GM21576 (cell line): ENCODE measurements around the gene MIEN1.
"Not testable (repeated sequence)": the region's sequence is repeated elsewhere in the genome, so short reads cannot be mapped to it uniquely, and the experiment has no call there.

Experiments
- ATAC-seq: cut with Tn5 transposase; IDR thresholded peaks from one replicate; pipeline ENCODE4 v1.9.1; 2021; ENCODE audit warnings: mild to moderate bottlenecking, moderate library complexity; ENCODE audit not compliant: unreplicated experiment

Gene MIEN1

DNA sequence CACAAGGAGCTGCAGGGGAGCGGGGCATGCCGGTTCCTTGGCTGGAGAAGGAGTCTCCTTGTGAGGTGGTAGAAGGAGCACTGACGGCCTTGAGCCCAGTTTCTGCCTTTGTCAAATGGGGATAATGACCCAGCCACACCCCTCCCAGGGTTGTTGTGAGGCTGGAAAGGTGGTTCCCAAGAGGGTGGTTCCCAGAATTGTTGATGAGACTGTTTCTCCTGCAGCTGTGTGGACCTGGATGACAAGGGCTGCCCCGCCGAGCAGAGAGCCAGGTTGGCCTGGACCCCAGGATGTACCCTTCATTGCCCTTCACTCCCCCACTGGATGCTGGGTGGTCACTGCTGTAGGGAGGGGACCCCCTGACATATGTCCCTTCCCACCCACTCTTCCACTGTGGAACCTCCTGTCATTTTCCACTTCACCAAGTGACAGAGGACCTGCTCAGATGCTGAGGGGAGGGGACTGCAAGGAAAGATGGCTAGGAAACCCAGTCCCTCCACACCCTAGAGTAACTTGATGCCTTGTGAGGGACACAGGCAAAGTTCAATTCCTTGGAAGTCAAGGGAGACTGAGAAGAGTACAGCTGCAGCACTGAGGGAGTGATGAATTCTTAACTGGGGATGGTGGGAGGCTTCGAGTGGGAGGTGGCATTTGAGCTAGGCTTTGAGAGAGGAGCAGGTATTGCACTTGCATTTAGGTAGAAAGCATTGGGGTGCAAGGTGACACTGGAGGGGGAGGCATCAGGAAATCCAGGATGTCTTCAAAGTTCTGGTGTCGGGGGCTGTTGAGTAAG is 10.6 kb downstream of the MIEN1 start:
- ATAC-seq = no peak

DNA sequence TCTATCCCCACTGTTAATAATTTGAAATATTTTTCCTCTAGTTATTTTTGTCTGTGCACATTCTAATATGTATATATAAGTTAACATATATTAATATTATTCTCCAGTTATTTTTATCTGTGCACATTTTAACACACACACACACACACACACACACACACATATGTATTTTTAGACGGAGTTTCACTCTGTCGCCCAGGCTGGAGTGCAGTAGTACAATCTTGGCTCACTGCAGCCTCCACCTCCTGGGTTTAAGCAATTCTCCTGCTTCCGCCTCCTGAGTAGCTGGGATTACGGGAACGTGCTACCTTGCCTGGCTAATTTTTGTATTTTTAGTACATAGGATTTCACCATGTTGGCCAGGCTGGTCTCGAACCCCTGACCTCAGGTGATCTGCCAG is 12.7 kb downstream of the MIEN1 start:
- no peak for ATAC-seq

DNA sequence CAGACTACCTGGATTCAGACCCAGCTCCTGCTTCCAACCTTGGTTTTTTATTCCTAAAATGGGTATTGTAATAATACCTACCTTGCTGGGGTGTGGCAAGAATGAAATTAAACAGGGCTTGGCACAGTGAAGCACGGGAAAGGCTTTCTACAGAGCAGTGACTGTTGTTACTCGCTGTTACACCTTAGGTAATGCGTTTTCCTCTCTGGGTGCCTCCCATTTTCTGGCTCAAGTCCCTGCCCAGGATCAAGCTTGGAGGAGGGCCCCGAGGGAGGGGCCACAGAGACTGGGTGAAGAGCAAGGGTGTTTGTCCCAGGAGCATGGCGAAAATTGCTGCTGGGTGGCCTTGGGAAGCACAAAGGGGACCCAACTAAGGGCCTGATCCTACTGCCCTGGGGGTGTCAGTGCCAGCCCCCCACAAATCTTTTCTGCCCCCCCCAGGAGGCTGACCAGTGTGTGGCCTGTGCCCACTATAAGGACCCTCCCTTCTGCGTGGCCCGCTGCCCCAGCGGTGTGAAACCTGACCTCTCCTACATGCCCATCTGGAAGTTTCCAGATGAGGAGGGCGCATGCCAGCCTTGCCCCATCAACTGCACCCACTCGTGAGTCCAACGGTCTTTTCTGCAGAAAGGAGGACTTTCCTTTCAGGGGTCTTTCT is 13.3 kb downstream of the MIEN1 start:
- no peak for ATAC-seq

DNA sequence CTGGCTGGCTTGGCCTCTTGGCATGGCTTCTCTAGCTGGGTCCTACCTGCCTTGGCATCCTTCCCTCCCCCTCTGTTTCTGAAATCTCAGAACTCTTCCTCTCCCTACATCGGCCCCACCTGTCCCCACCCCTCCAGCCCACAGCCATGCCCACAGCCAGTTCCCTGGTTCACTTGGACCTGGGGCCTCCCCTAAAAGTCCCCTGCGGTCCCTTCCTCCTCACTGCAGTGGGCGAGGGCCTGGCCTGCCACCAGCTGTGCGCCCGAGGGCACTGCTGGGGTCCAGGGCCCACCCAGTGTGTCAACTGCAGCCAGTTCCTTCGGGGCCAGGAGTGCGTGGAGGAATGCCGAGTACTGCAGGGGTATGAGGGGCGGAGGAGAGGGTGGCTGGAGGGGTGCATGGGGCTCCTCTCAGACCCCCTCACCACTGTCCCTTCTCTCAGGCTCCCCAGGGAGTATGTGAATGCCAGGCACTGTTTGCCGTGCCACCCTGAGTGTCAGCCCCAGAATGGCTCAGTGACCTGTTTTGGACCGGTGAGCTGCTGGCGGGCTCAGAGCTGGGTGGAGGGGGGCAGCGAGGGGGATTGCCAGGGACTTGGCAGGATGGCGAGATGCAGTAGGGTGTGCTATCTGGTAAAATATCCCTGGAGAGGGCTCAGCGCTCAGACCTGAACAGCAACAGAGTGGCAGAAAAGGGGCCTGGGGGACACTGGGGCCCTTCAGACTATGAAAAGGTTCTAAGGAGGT is 14.1 kb downstream of the MIEN1 start:
- ATAC-seq = no peak

DNA sequence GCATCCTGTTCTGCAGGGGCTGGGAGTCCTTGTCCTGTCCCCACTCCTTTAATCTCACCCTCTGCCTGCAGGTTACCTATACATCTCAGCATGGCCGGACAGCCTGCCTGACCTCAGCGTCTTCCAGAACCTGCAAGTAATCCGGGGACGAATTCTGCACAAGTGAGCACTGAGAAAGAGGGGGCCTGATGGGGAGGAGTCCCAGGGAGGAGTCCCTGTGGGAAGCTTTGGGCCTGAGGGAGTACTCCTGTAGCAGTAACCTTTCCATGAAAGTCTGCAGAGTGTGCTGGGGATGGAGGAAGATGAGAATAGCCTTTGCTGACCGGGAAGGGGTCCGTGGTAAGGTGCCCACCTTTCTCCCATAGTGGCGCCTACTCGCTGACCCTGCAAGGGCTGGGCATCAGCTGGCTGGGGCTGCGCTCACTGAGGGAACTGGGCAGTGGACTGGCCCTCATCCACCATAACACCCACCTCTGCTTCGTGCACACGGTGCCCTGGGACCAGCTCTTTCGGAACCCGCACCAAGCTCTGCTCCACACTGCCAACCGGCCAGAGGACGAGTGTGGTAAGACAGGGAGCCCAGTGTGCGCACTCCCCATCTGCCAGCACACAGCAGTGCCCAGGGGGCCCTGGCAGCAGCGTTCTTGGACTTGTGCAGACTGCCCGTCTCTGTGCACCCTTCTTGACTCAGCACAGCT is 14.8 kb downstream of the MIEN1 start:
- ATAC-seq = no peak

DNA sequence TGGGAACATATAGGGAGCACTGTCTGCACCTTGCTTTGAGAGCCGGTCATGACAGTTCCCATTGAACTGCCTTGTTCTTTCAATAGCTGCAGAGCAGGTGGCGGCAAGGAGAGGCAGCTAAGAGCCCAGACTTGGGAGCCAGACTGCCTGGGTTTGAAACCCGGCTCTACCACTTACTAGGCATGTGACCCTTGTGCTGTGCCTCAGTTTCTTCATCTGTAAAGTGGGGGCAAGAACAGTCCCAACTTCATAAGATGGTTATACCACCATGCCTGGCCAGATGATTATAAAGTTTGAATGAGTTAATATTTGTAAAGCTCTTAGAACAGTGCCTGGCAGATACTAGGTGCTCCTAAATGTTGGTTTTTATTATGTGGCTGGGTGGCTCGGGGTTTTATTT is 16.1 kb downstream of the MIEN1 start:
- ATAC-seq = no peak

DNA sequence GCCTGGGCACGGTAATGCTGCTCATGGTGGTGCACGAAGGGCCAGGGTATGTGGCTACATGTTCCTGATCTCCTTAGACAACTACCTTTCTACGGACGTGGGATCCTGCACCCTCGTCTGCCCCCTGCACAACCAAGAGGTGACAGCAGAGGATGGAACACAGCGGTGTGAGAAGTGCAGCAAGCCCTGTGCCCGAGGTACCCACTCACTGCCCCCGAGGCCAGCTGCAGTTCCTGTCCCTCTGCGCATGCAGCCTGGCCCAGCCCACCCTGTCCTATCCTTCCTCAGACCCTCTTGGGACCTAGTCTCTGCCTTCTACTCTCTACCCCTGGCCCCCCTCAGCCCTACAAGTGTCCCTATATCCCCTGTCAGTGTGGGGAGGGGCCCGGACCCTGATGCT is 18.5 kb downstream of the MIEN1 start:
- no peak for ATAC-seq

DNA sequence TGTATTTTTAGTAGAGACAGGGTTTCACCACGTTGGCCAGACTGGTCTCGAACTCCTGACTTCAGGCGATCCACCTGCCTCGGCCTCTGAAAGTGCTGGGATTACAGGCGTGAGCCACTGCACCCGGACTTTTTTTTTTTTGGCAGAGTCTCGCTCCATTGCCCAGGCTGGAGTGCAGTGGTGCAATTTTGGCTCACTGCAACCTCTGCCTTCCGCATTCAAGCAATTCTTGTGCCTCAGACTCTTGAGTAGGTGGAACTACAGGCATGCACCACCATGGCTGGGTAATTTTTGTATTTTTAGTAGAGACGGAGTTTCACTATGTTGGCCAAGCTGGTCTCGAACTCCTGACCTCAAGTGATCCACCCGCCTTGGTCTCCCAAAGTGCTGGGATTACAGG is 19.3 kb downstream of the MIEN1 start:
- not testable (repeated sequence) for ATAC-seq

DNA sequence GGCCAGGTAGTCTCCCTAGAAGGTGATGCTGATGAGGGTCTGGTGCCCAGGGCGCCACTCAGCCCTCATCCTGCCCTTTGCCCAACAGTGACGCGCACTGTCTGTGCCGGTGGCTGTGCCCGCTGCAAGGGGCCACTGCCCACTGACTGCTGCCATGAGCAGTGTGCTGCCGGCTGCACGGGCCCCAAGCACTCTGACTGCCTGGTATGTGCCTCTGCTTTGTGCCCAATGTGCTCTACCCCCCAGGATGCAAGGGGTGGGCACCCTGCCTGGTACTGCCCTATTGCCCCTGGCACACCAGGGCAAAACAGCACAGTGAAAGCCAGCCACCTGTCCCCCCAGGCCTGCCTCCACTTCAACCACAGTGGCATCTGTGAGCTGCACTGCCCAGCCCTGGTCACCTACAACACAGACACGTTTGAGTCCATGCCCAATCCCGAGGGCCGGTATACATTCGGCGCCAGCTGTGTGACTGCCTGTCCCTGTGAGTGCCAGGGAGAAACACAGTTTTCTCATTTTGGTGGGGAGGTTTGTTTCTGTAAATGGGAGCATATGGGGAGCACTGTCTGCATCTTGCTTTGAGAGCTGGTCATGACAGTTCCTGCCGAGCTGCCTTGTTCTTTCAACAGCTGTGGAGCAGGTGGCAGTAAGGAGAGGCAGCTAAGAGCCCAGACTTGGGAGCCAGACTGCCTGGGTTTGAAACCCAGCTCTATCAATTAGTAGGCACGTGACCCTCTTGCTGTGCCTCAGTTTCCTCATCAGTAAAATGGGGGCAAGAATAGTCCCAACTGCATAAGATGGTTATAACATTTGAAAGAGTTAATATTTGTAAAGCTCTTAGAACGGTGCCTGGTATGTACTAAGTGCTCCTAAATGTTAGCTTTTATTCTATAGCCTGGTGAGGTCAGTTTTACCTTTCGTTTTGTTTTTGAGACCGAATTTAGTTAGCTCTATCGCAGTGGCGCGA is 20.1 kb downstream of the MIEN1 start:
- no peak for ATAC-seq

DNA sequence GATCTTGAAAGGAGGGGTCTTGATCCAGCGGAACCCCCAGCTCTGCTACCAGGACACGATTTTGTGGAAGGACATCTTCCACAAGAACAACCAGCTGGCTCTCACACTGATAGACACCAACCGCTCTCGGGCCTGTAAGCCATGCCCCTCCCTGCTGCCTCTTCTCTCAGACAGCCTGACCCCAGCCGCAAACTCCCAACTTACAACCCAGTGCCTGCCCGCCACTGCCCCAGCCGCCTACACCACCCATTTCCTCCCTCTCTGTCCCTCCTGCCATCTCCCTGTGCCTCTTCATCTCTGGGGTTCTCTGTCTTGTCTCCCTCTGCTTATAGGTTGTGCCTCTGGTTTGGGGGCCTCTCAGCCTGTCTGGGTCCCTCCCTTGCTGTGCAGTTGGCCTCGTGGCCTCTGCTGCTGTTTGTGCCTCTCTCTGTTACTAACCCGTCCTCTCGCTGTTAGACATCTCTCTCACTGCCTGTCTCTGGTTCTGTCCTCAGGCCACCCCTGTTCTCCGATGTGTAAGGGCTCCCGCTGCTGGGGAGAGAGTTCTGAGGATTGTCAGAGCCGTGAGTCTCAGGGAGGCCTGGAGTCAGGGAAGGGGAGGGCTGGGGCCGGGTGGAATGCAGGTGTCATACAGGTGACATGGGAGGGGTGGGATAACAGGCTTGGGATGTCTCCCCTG is 20.9 kb downstream of the MIEN1 start:
- ATAC-seq = no peak

DNA sequence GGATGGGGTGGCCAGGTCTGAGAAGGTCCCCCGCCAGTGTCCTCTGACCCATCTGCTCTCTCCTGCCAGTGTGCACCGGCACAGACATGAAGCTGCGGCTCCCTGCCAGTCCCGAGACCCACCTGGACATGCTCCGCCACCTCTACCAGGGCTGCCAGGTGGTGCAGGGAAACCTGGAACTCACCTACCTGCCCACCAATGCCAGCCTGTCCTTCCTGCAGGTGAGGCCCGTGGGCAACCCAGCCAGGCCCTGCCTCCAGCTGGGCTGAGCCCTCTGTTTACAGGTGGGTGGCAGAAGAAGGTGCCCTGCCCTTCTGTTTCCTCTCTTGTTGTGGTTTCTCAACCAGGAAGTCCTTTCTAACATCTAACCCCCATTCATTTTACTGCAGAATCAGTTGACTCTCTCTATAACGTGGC is 23.4 kb downstream of the MIEN1 start:
- ATAC-seq = no peak

DNA sequence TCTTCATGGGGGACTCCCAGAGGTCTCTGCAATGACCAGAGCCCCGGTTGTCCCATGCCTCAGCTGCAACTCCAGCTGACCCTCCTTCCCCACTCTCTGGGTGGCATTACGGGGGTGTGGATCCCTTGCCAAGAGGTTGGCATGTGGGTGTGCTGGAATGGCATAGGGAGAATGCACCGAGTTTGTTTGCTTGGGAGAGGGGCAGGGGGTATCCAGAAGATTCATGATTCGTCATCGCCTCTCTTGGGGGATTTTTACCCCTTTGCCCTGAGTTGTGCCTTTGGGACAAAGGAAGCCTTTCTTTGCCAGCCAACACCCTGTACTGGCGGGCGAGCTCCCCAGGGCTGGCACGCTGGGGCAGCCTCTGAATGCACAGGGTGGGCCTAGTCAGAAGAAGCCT is 23.9 kb downstream of the MIEN1 start:
- no peak for ATAC-seq

DNA sequence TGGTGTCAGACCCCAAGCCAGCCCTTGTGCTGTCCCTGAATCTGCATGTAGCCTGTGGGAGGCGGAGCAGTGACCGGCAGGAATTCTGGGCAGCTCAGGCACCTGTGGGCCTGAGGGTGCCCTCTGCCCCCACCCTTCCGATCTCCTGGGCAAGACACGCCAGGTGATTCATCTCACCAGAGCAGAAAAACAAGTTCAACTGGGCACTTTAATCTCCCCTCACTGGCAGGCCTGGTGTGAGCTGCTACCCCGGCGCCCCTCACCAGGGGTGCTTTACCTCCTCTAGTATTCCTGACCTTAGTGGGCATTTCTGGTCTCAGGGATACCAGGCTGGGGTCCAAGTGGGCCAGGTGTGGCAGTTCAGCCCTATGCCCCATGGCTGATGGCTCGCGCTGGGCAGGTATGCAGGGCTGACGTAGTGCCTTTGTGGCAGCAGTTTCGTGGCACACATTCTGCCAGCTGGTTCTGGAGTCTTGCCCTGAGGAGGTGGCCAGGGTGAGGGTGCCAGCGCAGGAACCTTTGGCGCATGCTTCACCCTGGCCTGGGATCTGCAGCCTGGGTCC is 24.5 kb downstream of the MIEN1 start:
- ATAC-seq = no peak

DNA sequence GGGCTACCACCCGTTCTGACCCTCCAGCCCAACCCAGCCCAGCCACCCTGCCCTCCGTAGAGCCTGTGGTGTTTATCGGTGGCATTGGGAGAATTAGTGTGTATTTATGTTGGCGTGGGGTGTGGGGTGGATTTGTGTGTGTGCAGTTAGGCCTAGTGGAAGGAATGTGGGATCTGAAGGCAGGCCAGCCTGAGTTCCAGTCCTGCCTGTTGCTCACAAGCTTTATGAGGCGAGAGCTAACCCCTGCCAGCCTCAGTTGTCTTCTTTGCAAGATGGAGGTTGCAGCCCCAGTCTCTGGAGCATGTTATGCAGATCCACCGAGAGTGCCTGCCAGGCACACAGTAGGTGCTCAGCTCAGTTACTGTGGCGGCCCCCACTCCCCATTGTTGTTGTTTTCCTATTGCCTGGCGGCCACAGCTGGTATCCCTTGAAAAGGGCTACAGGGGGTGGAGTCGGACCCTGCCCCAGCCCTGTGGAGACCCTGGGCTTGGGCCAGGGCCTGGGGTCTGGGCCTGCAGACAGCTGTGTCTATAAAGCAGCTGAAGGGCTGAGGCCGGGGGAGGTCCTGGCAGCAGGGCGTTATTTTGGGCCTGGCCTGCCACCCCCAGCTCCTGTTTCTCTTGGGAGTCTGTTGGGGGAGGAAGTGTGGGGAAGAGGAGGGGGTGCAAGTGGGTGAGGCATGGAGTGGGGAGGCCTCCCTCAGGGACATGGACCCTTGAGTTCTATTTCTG is 25.3 kb downstream of the MIEN1 start:
- ATAC-seq = no peak

DNA sequence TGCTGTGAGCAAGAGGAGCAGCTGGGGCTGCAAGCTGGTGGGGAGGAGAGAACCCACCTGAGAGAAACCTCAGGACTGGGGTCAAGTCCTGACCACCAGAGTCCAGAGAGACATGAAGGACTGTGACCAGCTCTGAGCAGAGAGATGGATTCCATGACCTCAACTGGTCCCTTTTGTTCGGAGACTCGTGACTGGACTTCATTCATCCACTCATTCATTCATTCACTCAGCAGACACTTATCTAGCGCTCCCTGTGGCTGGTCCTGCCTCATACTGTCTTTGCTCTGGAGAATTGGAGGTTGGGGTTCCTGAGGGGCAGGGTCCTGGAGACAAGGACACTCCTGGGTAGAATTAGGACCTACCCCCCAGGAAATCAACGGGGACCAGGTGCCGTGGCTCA is 26.4 kb downstream of the MIEN1 start:
- no peak for ATAC-seq

DNA sequence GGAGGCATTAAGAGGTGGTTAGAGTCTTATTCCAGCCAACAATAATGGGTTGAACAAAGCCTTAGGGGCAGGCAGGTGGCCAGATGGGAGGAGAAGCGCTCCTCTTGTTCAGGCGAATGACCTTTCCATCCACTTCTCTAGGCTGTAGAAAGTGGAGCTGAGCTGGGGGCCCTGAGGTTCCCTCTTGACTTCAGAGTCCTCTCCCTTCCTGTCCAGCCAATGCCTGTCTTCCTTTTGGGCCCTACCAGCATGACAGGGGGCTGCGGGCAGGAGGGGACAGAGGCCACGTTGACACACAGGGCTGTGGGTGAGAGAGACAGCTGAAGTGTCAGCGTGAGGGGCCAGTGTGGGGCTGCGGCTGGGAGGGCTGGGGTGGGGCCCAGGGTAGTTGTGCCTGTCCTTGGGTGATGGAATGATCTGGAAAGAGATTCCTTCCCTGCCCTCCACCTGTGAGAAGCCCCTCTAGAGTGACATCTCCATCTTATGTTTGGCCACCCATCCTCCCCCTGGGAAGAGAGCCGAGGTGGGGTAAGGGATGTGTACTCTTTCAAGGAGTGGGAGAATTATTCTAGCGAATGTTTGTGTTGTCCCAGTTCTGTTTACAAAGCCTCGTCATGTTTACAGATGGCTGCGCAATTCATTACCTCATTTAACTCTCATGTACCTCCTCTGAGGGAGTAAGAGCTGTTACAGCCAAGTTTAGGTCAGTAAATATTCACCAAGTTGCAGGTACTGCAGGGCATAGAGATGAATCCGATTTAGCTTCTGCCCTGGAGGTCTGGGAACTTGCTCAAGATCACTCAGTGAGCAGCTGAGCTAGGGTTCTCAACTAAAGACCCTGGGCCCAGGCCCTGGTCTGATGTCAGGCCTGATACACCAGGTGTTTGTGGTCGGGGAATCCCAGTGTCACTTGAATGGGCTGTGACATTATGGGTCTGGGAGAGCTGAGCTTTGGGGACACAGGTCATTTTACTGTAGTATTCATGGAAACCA is 27.1 kb downstream of the MIEN1 start:
- ATAC-seq = no peak

DNA sequence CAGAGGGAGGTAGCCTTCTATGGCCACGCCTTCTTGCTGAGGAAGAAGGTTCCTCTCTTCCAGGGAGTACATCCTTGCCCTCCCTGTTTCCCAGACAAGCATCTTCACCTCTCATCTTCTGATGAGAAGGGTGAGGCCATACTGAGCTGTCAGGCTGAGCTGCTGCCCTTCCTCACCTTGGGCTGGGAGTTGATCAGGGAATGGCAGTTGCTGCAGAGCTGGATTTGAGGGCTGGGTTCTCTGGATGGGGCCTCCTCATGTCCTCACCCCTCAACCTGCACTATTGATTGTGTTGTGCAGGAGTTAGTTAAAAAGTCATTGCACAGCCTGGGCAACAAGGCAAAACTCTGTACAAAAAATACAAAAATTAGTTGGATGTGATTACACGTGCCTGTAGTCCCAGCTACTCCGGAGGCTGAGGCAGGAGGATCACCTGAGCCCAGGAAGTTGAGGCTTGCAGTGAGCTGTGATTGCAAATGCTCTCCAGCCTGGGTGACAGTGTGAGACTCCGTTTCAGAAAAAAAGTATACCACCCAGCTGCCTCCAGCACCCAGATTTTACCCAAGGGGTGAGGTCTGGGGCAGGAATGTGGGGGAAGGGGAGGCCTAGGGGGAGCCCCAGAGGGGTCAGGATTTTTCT is 28.4 kb downstream of the MIEN1 start:
- ATAC-seq = no peak
